H1 (cell line): ENCODE data around the gene ZYG11B. TPM values are rescaled to one million over a fixed set of nuclear protein-coding genes. Genes with fewer than 3 reads are reported as not detected.

Source experiments
- CHD7 ChIP-seq: fragments of 300-600 bp; sonication (generic); IDR thresholded peaks from 2 replicates; pipeline ENCODE4 v1.7.1; 2012; ENCODE audit warnings: low read length, moderate library complexity, mild to moderate bottlenecking, inconsistent platforms; ENCODE audit not compliant: insufficient replicate concordance
- RBBP5 ChIP-seq: IDR thresholded peaks from 2 replicates; pipeline ENCODE4 v1.7.1; 2012; ENCODE audit warnings: low read depth, mild to moderate bottlenecking, inconsistent platforms, low read length, moderate library complexity, borderline replicate concordance
- SAP30 ChIP-seq: fragments of 300-600 bp; sonication (generic); IDR thresholded peaks from 2 replicates; pipeline ENCODE4 v1.7.1; 2012; ENCODE audit warnings: low read length, moderate library complexity, mild to moderate bottlenecking, inconsistent platforms; ENCODE audit not compliant: insufficient read depth, insufficient replicate concordance
- TAF7 ChIP-seq: optimal IDR thresholded peaks from 2 replicates; pipeline ENCODE3; 2011; ENCODE audit warnings: low read depth, mild to moderate bottlenecking, inconsistent platforms, low read length, moderate library complexity, borderline replicate concordance
- ZNF274 ChIP-seq: IDR thresholded peaks from 2 replicates; pipeline ENCODE4 v1.7.0; 2012; ENCODE audit warnings: low read length, borderline replicate concordance; ENCODE audit errors: extremely low read depth
- polyA plus RNA-seq, 7 experiments: library from polyadenylated mRNA; depleted of rRNA in 3 of 7; stranded (reverse) in 5 of 7; unstranded in 2 of 7; fragments of >200 nt in 5 of 7; fragments of 200-250 nt in 2 of 7; gene quantifications; 1 replicate in 5 of 7; 2 replicates in 1 of 7; 4 replicates in 1 of 7; pipeline versions ENCODE4 v1.2.1 to v1.2.3, GENCODE V29; 2011 to 2013; ENCODE audit warnings: missing spikeins in 2 of 7, mixed read lengths in 2 of 7
- total RNA-seq: library from RNA; stranded (reverse); fragmentation: NEBNext Ultra II Directional; extraction: Animal tissue kit (Norgen Biotek cat#: 25700); gene quantifications from 2 replicates; pipeline ENCODE4 v1.2.1, GENCODE V29; 2021
- TF ChIP-seq, protein P1 (sequence below): IDR thresholded peaks from 2 replicates; pipeline ENCODE4 v1.6.1; 2011; ENCODE audit warnings: low read length, improper control_type of control experiment
- TF ChIP-seq, protein P2 (sequence below), 3 experiments: IDR thresholded peaks; 1 replicate in 2 of 3; 2 replicates in 1 of 3; pipeline versions ENCODE4 v1.5.1 to v1.6.1; 2011; ENCODE audit warnings: low read length in 3 of 3, mild to moderate bottlenecking in 3 of 3, inconsistent platforms in 2 of 3, low read depth in 1 of 3, moderate library complexity in 1 of 3; ENCODE audit not compliant: insufficient read depth in 1 of 3; ENCODE audit errors: control extremely low read depth in 1 of 3

The ZYG11B gene
- total and polyA plus RNA-seq, 2 of the 8 experiments (the other 6 are each of a cell fraction or from before 2014, with no cell fraction given) = 4.4 to 20.9 TPM

GRCh38 chr1:52759908-52760307 is 33.7 kb downstream of the ZYG11B start (continued):
- TF ChIP-seq TAF7 (no peak), CHD7 (no peak), RBBP5 (no peak), SAP30 (no peak), ZNF274 (no peak)
- TF ChIP-seq, protein P1, sequence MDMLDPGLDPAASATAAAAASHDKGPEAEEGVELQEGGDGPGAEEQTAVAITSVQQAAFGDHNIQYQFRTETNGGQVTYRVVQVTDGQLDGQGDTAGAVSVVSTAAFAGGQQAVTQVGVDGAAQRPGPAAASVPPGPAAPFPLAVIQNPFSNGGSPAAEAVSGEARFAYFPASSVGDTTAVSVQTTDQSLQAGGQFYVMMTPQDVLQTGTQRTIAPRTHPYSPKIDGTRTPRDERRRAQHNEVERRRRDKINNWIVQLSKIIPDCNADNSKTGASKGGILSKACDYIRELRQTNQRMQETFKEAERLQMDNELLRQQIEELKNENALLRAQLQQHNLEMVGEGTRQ = no peak
- TF ChIP-seq, protein P2, sequence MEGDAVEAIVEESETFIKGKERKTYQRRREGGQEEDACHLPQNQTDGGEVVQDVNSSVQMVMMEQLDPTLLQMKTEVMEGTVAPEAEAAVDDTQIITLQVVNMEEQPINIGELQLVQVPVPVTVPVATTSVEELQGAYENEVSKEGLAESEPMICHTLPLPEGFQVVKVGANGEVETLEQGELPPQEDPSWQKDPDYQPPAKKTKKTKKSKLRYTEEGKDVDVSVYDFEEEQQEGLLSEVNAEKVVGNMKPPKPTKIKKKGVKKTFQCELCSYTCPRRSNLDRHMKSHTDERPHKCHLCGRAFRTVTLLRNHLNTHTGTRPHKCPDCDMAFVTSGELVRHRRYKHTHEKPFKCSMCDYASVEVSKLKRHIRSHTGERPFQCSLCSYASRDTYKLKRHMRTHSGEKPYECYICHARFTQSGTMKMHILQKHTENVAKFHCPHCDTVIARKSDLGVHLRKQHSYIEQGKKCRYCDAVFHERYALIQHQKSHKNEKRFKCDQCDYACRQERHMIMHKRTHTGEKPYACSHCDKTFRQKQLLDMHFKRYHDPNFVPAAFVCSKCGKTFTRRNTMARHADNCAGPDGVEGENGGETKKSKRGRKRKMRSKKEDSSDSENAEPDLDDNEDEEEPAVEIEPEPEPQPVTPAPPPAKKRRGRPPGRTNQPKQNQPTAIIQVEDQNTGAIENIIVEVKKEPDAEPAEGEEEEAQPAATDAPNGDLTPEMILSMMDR (IDR thresholded peaks at IDR 0.05; ENCODE audit: control extremely low read depth in 1 of 3, insufficient read depth in 1 of 3, low read depth in 1 of 3, low read length in 3 of 3) = no peak
